HUDEP-2 (cell line): ENCODE measurements around the gene ADAMTS13.
"Not testable (repeated sequence)": the region's sequence is repeated elsewhere in the genome, so short reads cannot be mapped to it uniquely, and the experiment has no call there.

ENCODE experiments used
- DNase-seq, 76 experiments: peaks; one replicate each; lab custom pipeline; 2025; ENCODE audit not compliant: unreplicated experiment in 76 of 76; lab: John Stamatoyannopoulos, UW

Gene ADAMTS13

DNA sequence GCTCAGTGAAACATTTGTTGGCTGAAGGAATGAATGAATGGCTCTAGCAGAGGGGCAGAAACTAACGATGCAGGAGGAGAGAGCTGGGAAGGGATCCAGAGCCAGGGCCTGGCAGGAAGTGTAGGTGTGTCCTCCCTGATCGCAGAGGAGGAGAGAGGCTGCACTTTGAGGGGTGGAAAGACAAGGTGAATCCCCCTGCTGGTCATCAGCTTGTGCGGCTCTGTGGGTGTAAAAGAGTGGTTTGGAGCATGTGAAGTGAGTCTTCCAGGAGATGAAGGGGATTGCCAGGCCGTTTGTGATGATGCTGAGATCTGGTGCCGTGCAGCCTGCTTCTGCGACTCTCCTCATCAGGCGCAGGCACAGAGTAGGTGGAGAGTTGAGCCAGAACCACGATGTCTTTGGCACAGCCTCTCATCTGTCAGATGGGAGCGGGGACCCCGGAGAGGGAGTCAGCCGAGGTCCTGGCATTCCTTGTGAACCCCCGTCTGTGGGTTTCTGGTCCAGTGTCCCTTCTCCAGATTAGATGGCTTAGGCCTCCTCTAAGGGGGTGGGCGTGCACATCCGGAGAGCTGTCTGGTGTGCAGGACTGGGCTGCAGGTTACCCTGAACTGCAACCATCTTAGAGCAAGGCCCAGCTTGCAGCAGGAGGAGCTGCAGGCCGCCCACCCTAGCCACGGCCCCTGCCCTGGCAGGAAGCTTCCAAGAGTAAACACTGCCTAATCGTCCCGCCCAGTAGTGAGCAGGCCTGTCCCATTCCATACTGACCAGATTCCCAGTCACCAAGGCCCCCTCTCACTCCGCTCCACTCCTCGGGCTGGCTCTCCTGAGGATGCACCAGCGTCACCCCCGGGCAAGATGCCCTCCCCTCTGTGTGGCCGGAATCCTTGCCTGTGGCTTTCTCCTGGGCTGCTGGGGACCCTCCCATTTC lies at the start of gene ADAMTS13:
Gene ADAMTS13 (plus strand): TSS at position 753 of the 928 bp plus-strand sequence. CDS start 77 bp downstream, at position 830.
- DNase-seq, result peak in 3 of 76 experiments; percentile 10 to 14 (median 10)

DNA sequence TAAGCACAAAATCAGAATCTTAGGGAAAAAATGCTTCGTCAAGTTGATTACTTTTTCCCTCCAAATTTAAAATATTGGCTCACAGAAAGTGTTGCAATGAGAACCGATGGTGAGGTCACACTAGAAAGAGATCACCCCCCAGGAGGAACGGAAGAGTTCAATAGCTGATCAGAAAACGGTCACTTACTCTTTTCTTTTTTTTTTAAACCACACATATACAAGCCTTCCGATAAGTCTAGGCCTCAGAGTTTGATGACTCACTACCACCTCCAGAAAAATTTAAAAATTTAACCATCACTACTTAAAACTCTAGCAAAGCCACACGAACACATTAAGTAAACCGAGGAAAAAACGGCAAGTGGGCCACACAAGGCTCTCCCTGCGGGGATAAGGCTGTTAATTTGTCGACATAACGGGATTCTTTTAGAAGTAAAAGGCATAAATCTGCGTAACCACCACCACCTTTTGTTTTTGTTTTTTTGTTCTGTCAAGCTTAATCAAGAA lies 47.5 kb upstream of the ADAMTS13 start:
- DNase-seq, result peak in 5 of 76 experiments; percentile 17 to 30 (median 19)

- peak in 8 of 76 experiments; percentile 14 to 49 (median 26) for DNase-seq
Measured at GRCh38 chr9:133375116-133375723, 46.9 kb upstream of the ADAMTS13 start.

- peak in 74 of 76 experiments; percentile 45 to 96 (median 89) for DNase-seq
Measured at GRCh38 chr9:133375724-133376654, 46.2 kb upstream of the ADAMTS13 start, which contains the start of the genes STKLD1 and SURF4. Gene STKLD1, plus strand, starts transcription at chr9:133376366. Its CDS starts 108 bp downstream, at chr9:133376474. Gene SURF4, minus strand, starts transcription at chr9:133376060. Its CDS starts 91 bp downstream, at chr9:133375969.

- DNase-seq, result not testable (repeated sequence)
Measured at GRCh38 chr9:133377280-133377679, 44.9 kb upstream of the ADAMTS13 start.

DNA sequence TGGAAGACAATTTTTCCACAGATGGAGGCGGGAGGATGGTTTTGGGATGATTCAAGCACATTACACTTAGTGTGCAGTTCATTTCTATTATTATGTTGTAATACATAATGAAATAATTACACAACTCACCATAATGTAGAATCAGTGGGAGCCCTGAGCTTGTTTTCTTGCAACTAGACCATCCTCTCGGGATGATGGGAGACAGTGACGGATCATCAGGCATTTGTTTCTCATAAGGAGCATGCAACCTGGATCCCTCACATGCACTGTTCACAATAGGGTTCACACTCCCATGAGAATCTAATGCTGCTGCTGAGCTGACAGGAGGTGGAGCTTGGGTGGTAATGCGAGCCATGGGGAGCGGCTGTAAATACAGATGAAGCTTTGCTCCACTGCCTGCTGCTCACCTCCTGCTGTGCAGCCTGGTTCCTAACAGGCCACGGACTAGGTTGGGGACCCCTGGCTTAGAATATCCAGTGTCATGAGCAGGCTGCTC lies 44.4 kb upstream of the ADAMTS13 start:
- DNase-seq, result peak in 12 of 76 experiments; percentile 7 to 34 (median 16)

- DNase-seq, result peak in 1 of 76 experiments; percentile 15
Measured at GRCh38 chr9:133378408-133378962, 43.7 kb upstream of the ADAMTS13 start.

- DNase-seq, result no peak
Measured at GRCh38 chr9:133379153-133380086, 42.7 kb upstream of the ADAMTS13 start.

DNA sequence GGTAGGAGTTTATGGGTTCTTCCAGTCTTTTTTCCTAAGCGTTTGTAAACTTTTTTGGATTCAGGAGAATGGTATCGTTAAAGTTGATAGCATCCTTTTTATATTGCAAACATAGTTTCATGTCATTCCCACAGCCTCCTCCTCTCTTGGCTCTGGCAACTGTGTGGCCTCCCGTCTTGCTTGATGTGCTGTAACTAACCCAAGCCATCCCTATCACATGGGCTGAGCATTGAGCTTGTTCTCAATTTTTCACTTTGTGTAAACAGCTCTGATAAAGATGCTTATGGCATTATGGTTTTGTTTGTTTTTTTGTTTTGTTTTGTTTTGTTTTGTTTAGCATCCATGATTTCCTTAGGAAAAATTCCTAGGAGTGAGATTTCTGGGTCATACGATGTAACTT lies 41.4 kb upstream of the ADAMTS13 start:
- DNase-seq, result no peak

- no peak for DNase-seq
Measured at GRCh38 chr9:133382507-133383141, 39.5 kb upstream of the ADAMTS13 start.

- no peak for DNase-seq
Measured at GRCh38 chr9:133383438-133383837, 38.7 kb upstream of the ADAMTS13 start.

DNA sequence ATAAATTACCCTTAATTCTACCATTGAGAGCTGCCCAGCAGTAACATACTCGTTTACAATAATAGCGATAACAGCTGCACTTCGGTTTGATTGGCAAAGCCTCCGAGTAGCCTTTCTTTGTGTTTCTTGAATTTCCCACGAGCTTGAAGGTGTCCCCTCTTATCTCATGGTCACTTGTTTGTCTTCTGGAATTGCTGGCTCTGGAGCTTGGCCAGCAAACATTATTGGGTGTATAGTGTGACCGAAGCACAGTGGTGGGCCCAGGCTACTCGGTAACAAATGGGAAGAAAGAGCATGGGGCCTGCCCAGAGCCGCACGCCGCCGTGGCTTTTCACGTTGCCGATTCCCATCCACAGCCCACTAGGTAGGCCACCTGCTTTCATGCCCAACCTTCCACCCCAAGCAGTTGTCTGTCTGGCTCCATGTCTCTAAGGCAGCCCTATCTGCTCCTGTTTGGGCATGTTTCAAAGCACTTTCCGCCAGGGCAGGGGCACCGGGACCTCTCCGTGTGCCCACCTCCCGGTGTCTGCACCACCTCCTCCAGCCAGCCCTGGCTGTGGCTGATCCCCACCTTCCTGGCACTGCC lies 37.3 kb upstream of the ADAMTS13 start:
- no peak for DNase-seq

DNA sequence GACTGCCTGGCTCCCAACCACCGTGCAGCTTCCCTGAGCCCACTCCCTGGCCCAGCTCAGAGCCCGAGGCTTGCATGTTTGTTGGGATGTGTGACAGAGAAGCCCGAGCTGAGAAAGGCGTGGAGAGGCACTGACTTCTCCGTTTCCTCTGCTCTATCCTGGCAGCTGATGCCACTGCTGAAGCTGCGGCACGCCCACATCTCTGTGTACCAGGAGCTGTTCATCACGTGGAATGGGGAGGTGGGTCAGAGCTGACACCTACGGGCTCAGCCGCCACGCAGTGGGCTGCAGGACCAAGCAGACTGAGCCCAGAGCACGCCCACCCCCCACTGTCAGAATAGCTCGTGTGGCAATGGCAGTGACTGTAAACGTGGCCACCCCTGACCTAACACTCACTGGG lies 36.7 kb upstream of the ADAMTS13 start:
- DNase-seq, result no peak

DNA sequence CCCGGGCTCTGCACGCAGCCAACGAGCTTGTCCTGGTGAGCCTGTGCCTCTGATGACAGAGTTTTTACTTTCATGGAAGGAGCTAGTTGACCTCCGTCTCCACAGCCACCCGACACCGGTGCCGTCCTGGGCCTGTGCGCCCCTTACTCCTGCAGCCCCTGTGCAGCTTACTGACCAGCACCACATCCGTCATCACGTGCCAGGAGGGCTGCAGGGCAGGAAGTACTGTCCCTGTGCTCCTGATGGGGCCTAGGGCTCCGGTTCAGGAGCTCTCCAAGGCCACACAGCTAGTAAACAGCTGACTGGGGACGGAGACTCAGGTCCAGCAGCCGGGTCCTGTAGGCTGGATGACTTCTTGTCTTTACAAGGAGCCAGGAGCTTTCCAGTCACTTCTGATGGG lies 35.8 kb upstream of the ADAMTS13 start:
- DNase-seq, result no peak

DNA sequence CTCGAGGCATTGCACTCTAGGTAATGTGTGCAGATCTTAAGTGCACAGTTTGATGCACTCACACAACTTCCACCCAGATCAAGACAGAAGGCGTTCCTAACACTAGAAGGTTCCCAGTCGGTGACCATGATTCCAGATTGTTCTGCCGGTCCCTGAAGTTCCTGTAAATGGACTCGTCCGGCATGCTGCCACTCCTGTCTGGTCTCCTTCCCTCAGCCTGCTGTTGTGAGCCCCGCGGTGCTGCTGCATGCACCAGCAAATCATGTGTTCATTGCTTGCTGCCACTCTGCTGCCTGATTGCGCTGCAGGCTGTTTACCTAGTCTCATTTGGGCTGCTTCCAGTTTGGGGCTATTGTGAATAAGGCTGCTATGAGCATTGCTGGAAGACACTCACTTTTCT lies 34.5 kb upstream of the ADAMTS13 start:
- no peak for DNase-seq

DNA sequence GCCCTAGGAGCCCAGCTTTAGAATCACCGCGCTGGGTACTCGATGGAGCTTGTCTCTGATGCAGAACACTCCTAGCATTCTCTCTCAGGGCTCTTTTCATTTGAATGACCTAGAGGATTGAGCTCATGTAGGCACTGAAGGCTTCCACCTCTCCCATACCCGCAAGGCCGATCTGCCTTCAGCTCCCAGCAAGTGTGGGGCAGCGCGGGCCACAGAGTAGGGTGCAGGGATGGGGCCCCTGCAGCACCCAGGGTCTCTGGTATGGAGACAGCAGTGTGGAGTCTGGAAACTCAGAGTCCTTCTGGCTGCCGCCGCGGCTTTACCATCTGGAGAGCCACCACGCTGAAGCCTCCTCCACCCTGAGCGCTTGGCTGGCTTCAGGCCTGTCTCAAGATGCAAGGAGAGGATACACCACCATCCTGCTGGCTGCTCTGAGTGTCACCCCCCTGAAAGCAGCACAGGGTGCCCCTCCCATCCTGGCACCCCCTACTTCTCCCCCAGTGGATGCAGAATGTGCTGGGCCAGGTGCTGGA lies 33.1 kb upstream of the ADAMTS13 start:
- no peak for DNase-seq

DNA sequence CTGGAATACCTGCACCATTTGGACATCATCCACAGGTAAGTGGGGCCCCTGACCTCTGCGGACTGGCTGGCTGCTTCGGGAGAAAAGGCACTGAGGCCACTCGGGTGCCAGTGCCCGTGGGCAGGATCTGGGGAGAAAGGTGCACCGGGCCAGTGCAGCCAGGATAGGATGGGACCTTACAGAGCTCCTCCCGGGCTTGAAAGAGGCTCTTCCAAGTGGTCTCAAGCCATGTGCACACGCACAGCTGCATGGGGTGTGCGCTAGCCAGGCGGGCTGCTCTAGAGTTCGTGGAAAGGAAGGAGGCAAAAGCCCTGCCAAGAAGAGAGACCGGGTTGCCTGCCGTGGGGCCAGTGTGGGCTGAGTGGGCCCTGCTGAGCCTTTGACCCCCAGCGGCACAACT lies 32.6 kb upstream of the ADAMTS13 start:
- DNase-seq, result no peak

- DNase-seq, result no peak
Measured at GRCh38 chr9:133390713-133391112, 31.5 kb upstream of the ADAMTS13 start.
